ENCODE data around the gene PPP1R37.
A peak's percentile ranks its signal among the peaks of the same experiment; 100 is the strongest.

PPP1R37 gene

DNA sequence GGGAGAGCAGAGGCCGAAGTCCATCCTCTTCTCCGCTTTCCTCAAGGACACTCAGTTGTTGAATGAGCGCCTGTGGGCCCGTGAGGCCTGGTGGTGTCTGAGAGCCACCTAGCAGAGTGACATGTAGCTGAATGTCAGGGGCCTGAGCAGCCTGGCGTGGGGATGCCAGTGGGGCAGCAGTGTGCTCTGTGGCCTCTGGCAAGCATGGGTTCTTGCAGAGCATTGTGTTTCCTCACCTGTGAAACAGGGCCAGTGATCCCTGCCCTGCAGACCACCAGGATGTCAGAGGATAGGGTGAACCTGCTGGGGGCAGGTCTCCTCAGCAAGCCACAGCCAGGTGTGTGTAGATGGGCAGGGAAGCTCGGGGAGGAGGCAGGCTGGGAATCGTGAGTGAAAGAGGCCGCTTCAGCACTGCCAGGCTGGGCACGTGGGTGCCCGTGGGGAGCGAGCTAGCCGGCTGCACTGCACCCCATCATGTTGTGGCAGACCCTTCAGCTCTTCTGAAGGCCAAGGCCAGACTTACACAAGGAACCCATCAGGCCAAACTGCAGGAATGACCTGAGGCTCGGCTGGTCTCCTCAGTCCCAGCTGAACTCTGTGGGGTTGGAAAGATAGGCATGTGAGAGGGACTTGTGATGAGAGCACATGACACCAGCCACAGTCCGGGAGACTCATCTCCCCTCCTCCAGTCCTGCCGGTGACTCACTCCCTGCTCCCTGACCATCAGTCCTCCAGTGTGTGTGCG, 5.0 kb downstream of the PPP1R37 start:
- H3K36me3 ChIP-seq (ENCODE audit: control insufficient read depth, insufficient read depth, low read length), result no peaks in the 10 kb centered on the region
- no peak for TF ChIP-seq CTCF (IDR thresholded peaks at IDR 0.05)
- no peak overlapping the region for H3K9ac ChIP-seq
- peak overlapping the region; percentile 8 for H3K4me2 ChIP-seq (ENCODE audit: low read length)
- no peaks in the 10 kb centered on the region for H3K27me3 ChIP-seq (ENCODE audit: control insufficient read depth, insufficient read depth, low read length)
- no peaks in the 10 kb centered on the region for H3K9me3 ChIP-seq (ENCODE audit: control insufficient read depth, low read length)
- no peak overlapping the region for H3K4me3 ChIP-seq (ENCODE audit: low read depth, low read length)
- H3K4me1 ChIP-seq, result peaks cover 53% of the 10 kb centered on the region
- no peak overlapping the region for H2AFZ ChIP-seq
- H3K79me2 ChIP-seq, result peaks cover 87% of the 10 kb centered on the region
- H3K27ac ChIP-seq, result peak overlapping the region; percentile 12

DNA sequence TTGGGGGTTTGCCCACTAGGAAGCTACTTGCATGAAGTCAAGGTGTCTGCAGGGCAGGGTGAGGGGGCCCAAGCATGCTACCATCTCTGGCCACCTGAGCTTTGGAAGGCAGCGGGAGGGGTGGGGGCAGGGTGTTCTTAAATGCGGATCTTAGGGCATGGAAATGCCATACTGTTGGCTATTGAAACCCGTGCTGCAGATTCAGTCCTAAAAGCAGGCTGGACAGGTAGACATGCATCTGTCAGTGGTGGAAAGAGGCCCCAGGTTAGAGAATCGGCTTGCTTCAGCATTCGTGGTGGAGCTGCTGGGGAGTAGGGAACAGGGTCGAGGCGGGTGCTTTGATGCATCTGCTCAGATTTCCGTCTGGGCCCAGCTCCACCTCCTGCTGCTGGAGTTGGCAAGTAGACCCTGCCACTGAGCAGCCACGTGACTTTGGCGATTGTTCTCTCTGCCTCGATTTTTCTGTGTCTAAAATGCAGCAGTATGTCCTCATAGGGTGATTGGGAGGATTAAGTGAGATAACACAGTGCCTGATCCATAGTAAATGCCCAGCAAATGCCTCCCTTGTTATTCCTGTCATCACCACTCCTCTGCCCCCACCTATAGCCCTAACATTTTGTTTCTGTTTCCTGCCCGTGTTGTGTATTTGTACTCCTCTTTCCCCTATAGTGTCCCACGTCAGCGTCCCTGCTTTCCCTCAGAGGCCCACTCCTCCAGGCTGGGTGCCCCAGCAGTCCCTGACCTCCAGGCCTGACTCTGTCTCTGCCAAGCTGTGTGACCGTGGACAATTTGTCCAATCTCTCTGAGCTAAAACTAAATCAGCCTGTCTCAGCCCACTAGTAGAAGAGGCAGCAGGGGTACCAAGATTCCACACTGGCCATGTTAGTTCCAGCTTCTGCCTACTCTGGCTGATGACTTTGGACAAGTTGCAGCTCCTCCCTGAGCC, 5.8 kb downstream of the PPP1R37 start:
- no peak overlapping the region for H3K4me3 ChIP-seq (ENCODE audit: low read depth, low read length)
- H2AFZ ChIP-seq, result no peak overlapping the region
- H3K9me3 ChIP-seq (ENCODE audit: control insufficient read depth, low read length), result no peaks in the 10 kb centered on the region
- peaks cover 56% of the 10 kb centered on the region for H3K4me1 ChIP-seq
- peak overlapping the region; percentile 12 for H3K27ac ChIP-seq
- no peak overlapping the region for H3K9ac ChIP-seq
- H3K4me2 ChIP-seq (ENCODE audit: low read length), result peak overlapping the region; percentile 8
- no peaks in the 10 kb centered on the region for H3K36me3 ChIP-seq (ENCODE audit: control insufficient read depth, insufficient read depth, low read length)
- TF ChIP-seq CTCF (IDR thresholded peaks at IDR 0.05), result no peak
- no peaks in the 10 kb centered on the region for H3K27me3 ChIP-seq (ENCODE audit: control insufficient read depth, insufficient read depth, low read length)
- peaks cover 87% of the 10 kb centered on the region for H3K79me2 ChIP-seq

DNA sequence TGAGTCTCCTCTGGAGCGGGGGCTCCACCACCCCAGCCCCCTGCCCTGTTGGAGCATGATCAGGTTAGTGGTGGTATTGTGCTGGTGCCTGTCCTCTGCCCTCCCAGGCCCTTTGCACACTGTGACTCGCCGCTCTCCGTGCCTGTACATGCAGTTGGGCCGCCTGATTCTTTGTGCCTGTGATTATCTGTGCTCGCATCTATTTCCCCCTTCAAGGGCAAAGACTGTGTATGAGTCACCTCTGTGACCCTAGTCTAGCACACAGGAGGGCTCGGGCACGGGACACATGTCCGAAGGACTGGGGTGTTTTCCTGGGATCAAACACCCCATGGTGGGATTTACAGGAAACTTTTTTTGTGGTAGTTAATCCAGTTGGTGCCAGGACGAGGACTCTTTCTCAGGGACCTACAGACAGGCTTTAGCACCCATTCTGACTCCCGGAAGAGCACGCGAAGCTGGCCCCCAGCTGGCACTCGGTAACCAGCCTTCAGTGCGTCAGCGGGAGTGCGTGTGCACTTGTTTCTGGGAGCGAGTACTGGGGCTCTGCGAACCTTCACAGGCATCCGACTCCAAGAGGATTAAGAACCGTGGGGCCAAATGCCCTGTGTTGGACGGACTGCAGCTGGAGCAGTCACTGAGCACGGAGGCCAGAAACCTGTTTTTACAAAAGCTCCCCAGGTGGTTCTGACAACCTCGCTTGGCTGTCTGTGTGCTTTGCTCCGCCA, 6.7 kb downstream of the PPP1R37 start:
- TF ChIP-seq CTCF (IDR thresholded peaks at IDR 0.05), result no peak
- H3K27me3 ChIP-seq (ENCODE audit: control insufficient read depth, insufficient read depth, low read length), result no peaks in the 10 kb centered on the region
- H3K27ac ChIP-seq, result peak overlapping the region; percentile 22
- H3K4me1 ChIP-seq, result peaks cover 55% of the 10 kb centered on the region
- H2AFZ ChIP-seq, result no peak overlapping the region
- H3K9ac ChIP-seq, result no peak overlapping the region
- no peaks in the 10 kb centered on the region for H3K9me3 ChIP-seq (ENCODE audit: control insufficient read depth, low read length)
- H3K79me2 ChIP-seq, result peaks cover 87% of the 10 kb centered on the region
- H3K36me3 ChIP-seq (ENCODE audit: control insufficient read depth, insufficient read depth, low read length), result no peaks in the 10 kb centered on the region
- peak overlapping the region; percentile 15 for H3K4me2 ChIP-seq (ENCODE audit: low read length)
- no peak overlapping the region for H3K4me3 ChIP-seq (ENCODE audit: low read depth, low read length)

GRCh38 chr19:45100201-45100600, 7.2 kb downstream of the PPP1R37 start:
- no peak overlapping the region for H3K4me2 ChIP-seq (ENCODE audit: low read length)
- H3K4me3 ChIP-seq (ENCODE audit: low read depth, low read length), result no peak overlapping the region
- H3K27ac ChIP-seq, result no peak overlapping the region
- no peak overlapping the region for H2AFZ ChIP-seq
- H3K79me2 ChIP-seq, result peaks cover 87% of the 10 kb centered on the region
- H3K36me3 ChIP-seq (ENCODE audit: control insufficient read depth, insufficient read depth, low read length), result no peaks in the 10 kb centered on the region
- TF ChIP-seq CTCF (IDR thresholded peaks at IDR 0.05), result no peak
- H3K9me3 ChIP-seq (ENCODE audit: control insufficient read depth, low read length), result no peaks in the 10 kb centered on the region
- no peaks in the 10 kb centered on the region for H3K27me3 ChIP-seq (ENCODE audit: control insufficient read depth, insufficient read depth, low read length)
- H3K9ac ChIP-seq, result no peak overlapping the region
- peaks cover 49% of the 10 kb centered on the region for H3K4me1 ChIP-seq

Data from parathyroid adenoma (tissue), 2 donors.